NCI-H146 treated with DMSO at 0.1 percent for 48 hours (cell line): ENCODE results near the gene SAP130.

Experiments used
- DNase-seq: peaks from one replicate; lab custom pipeline; 2025; ENCODE audit not compliant: unreplicated experiment; lab: John Stamatoyannopoulos, UW

Gene SAP130

GRCh38 chr2:128026448-128027277 lies 1.2 kb downstream of the SAP130 start:
- no peak for DNase-seq

GRCh38 chr2:128024816-128025215 lies 3.0 kb downstream of the SAP130 start:
- no peak for DNase-seq

- no peak for DNase-seq
Observed at GRCh38 chr2:128017561-128017960, 10.3 kb downstream of the SAP130 start.

- no peak for DNase-seq
Observed at GRCh38 chr2:128016620-128017019, 11.2 kb downstream of the SAP130 start.

- no peak for DNase-seq
Observed at GRCh38 chr2:128012698-128013097, 15.2 kb downstream of the SAP130 start.

- DNase-seq, result no peak
Observed at GRCh38 chr2:128008074-128008672, 19.7 kb downstream of the SAP130 start.

GRCh38 chr2:128004509-128004908 lies 23.4 kb downstream of the SAP130 start:
- DNase-seq, result no peak

GRCh38 chr2:128003463-128003862 lies 24.4 kb downstream of the SAP130 start:
- DNase-seq, result no peak

GRCh38 chr2:127996160-127996559 lies 31.7 kb downstream of the SAP130 start:
- DNase-seq, result no peak

GRCh38 chr2:127995725-127996124 lies 32.1 kb downstream of the SAP130 start:
- DNase-seq, result no peak

- no peak for DNase-seq
Observed at GRCh38 chr2:127993659-127994058, 34.2 kb downstream of the SAP130 start.

- DNase-seq, result no peak
Observed at GRCh38 chr2:127991742-127992141, 36.1 kb downstream of the SAP130 start.

- DNase-seq, result no peak
Observed at GRCh38 chr2:127986548-127987079, 41.2 kb downstream of the SAP130 start.

- no peak for DNase-seq
Observed at GRCh38 chr2:127985735-127986134, 42.1 kb downstream of the SAP130 start.

- no peak for DNase-seq
Observed at GRCh38 chr2:127985026-127985734, 42.7 kb downstream of the SAP130 start.

- DNase-seq, result no peak
Observed at GRCh38 chr2:127984551-127984950, 43.3 kb downstream of the SAP130 start.

GRCh38 chr2:127969446-127969845 lies 58.4 kb downstream of the SAP130 start:
- DNase-seq, result no peak

GRCh38 chr2:127968610-127969339 lies 59.1 kb downstream of the SAP130 start:
- no peak for DNase-seq

- no peak for DNase-seq
Observed at GRCh38 chr2:127961729-127962128, 66.1 kb downstream of the SAP130 start.

GRCh38 chr2:127957240-127957639 lies 70.6 kb downstream of the SAP130 start:
- DNase-seq, result no peak

- no peak for DNase-seq
Observed at GRCh38 chr2:127954857-127955256, 73.0 kb downstream of the SAP130 start.
